ENCODE measurements around the gene KRTAP5-6.
A peak's percentile ranks its signal among the peaks of the same experiment; 100 is the strongest.

- TF ChIP-seq CTCF (IDR thresholded peaks at IDR 0.05 in 4 of 5, conservative IDR thresholded peaks at IDR 0.05 in 1 of 5) = peak in 4 of 5 experiments; percentile 46 to 67 (median 55)
- no peak for TF ChIP-seq POLR2A (IDR thresholded peaks at IDR 0.05)
Observed at GRCh38 chr11:1706634-1707400, 9.8 kb downstream of the KRTAP5-6 start.

Measured in gastrocnemius medialis (tissue), 4 donors.